ENCODE data around the gene DHX35. TPM values are rescaled to one million over a fixed set of nuclear protein-coding genes. Genes with fewer than 3 reads are reported as not detected.

Gene DHX35
- total and polyA plus RNA-seq, 2 experiments from 2014 or later: 8.3 to 25.9 TPM

DNA sequence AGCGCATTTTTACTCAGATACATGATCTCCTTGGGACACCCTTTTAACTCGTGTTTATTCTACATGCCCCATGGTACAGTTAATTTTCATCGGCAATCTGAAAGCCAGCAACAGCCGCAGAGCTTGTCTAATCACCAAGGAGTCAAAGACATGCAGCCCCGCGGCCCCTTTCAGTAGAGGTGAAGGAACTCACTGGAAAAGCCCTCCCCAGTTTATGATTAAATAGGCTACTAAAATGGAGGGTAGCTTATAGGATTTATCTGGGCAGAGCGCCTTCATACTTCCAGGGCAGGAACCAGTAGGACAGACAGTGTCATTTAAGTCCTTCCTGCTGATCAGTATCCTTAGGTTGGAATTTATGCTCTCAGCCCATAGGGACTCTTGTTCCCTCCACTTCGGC is 83.5 kb downstream of the DHX35 start:
- peaks cover 17% of the 10 kb centered on the region for H3K36me3 Mint-ChIP-seq (ENCODE audit: low read depth)
- TF ChIP-seq STAT1 (IDR thresholded peaks at IDR 0.05; ENCODE audit: unreplicated experiment) (no peak), CREB1 (CRISPR knock-in tag; IDR thresholded peaks at IDR 0.05; ENCODE audit: low read depth) (no peak), EZH2 (IDR thresholded peaks at IDR 0.05; ENCODE audit: low read depth, unreplicated experiment) (no peak), POLR2AphosphoS5 (IDR thresholded peaks at IDR 0.05; ENCODE audit: low read depth) (no peak), JUNB (IDR thresholded peaks at IDR 0.05; ENCODE audit: unreplicated experiment) (no peak)
- TF ChIP-seq, protein P1, sequence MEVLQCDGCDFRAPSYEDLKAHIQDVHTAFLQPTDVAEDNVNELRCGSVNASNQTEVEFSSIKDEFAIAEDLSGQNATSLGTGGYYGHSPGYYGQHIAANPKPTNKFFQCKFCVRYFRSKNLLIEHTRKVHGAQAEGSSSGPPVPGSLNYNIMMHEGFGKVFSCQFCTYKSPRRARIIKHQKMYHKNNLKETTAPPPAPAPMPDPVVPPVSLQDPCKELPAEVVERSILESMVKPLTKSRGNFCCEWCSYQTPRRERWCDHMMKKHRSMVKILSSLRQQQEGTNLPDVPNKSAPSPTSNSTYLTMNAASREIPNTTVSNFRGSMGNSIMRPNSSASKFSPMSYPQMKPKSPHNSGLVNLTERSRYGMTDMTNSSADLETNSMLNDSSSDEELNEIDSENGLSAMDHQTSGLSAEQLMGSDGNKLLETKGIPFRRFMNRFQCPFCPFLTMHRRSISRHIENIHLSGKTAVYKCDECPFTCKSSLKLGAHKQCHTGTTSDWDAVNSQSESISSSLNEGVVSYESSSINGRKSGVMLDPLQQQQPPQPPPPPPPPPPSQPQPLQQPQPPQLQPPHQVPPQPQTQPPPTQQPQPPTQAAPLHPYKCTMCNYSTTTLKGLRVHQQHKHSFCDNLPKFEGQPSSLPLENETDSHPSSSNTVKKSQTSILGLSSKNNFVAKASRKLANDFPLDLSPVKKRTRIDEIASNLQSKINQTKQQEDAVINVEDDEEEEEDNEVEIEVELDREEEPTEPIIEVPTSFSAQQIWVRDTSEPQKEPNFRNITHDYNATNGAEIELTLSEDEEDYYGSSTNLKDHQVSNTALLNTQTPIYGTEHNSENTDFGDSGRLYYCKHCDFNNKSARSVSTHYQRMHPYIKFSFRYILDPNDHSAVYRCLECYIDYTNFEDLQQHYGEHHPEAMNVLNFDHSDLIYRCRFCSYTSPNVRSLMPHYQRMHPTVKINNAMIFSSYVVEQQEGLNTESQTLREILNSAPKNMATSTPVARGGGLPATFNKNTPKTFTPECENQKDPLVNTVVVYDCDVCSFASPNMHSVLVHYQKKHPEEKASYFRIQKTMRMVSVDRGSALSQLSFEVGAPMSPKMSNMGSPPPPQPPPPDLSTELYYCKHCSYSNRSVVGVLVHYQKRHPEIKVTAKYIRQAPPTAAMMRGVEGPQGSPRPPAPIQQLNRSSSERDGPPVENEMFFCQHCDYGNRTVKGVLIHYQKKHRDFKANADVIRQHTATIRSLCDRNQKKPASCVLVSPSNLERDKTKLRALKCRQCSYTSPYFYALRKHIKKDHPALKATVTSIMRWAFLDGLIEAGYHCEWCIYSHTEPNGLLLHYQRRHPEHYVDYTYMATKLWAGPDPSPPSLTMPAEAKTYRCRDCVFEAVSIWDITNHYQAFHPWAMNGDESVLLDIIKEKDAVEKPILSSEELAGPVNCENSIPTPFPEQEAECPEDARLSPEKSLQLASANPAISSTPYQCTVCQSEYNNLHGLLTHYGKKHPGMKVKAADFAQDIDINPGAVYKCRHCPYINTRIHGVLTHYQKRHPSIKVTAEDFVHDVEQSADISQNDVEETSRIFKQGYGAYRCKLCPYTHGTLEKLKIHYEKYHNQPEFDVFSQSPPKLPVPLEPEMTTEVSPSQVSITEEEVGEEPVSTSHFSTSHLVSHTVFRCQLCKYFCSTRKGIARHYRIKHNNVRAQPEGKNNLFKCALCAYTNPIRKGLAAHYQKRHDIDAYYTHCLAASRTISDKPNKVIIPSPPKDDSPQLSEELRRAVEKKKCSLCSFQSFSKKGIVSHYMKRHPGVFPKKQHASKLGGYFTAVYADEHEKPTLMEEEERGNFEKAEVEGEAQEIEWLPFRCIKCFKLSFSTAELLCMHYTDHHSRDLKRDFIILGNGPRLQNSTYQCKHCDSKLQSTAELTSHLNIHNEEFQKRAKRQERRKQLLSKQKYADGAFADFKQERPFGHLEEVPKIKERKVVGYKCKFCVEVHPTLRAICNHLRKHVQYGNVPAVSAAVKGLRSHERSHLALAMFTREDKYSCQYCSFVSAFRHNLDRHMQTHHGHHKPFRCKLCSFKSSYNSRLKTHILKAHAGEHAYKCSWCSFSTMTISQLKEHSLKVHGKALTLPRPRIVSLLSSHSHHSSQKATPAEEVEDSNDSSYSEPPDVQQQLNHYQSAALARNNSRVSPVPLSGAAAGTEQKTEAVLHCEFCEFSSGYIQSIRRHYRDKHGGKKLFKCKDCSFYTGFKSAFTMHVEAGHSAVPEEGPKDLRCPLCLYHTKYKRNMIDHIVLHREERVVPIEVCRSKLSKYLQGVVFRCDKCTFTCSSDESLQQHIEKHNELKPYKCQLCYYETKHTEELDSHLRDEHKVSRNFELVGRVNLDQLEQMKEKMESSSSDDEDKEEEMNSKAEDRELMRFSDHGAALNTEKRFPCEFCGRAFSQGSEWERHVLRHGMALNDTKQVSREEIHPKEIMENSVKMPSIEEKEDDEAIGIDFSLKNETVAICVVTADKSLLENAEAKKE (CRISPR knock-in tag; IDR thresholded peaks at IDR 0.05): no peak
- Histone ChIP-seq H3K4me2 (no peak overlapping the region), H3K4me3 (no peak overlapping the region), H3K4me1 (ENCODE audit: insufficient read depth) (peaks cover 10% of the 10 kb centered on the region; the same call in 1 of the 2 replicates), H2AFZ (no peak overlapping the region), H3K9me2 (ENCODE audit: insufficient read depth) (no peaks in the 10 kb centered on the region), H3K27ac (ENCODE audit: low read depth) (no peak overlapping the region), H4K20me1 (replicated peaks; ENCODE audit: insufficient read depth) (no peaks in the 10 kb centered on the region; the same call in none of the 2 replicates), H3K79me2 (replicated peaks; ENCODE audit: insufficient read depth) (no peaks in the 10 kb centered on the region), H3F3A (replicated peaks; ENCODE audit: low read depth) (no peaks in the 10 kb centered on the region), H3K27me3 (ENCODE audit: insufficient read depth) (peaks cover 10% of the 10 kb centered on the region), H3K36me3 (ENCODE audit: insufficient read depth) (0 out of 2 replicates have a peak, but pooled peaks cover 7% of the 10 kb centered on the region)
- ATAC-seq (no peak), DNase-seq (ENCODE audit: low spot score) (no peak)
- peaks cover 19% of the 10 kb centered on the region for H3K27me3 Mint-ChIP-seq (ENCODE audit: insufficient read depth, low read depth, poor library complexity)
- no peak overlapping the region for H3K4me3 Mint-ChIP-seq
- H3K9me3 Mint-ChIP-seq: no peaks in the 10 kb centered on the region
- H3K4me1 Mint-ChIP-seq: 0 out of 3 replicates have a peak, but pooled peaks cover 3% of the 10 kb centered on the region
- no peak overlapping the region for H3K27ac Mint-ChIP-seq
